H1 (cell line): ENCODE results near the gene MRPS6. TPM values are rescaled to one million over a fixed set of nuclear protein-coding genes. Genes with fewer than 3 reads are reported as not detected.

Experiments used
- CTCF ChIA-PET: fragments of 300-600 bp; sonication (Branson Sonifier 250); formaldehyde crosslinking; loops from one replicate; lab custom pipeline; 2021; ENCODE audit not compliant: partially characterized antibody; lab: Charles Lee
- POLR2A ChIA-PET: fragments of 300-600 bp; sonication (Branson Sonifier 250); formaldehyde crosslinking; loops from one replicate; lab custom pipeline; 2021; ENCODE audit warnings: inconsistent platforms; ENCODE audit not compliant: partially characterized antibody; lab: Charles Lee
- DNase-seq, 2 experiments: peaks; one replicate each; pipeline versions ENCODE4 v3.0.0 to v3.0.0-alpha.2; 2010 to 2022; ENCODE audit warnings: low spot score in 2 of 2, low read depth in 1 of 2, mixed read lengths in 1 of 2
- FAIRE-seq: peaks from 2 replicates; lab custom pipeline; 2011; peaks lifted over from hg19 to GRCh38; lab: Jason Lieb, UNC
- H2AFZ ChIP-seq: 2 replicates; pipeline ENCODE4 v1.8.1; 2012; ENCODE audit warnings: low read length, inconsistent platforms
- H2AK5ac ChIP-seq: 2 replicates; pipeline ENCODE4 v1.6.1; 2013; ENCODE audit warnings: low read depth, low read length
- H2BK120ac ChIP-seq: replicated peaks from 2 replicates; pipeline ENCODE3; 2013; ENCODE audit warnings: low read depth, low read length, inconsistent platforms
- H2BK12ac ChIP-seq: 2 replicates; pipeline ENCODE4 v1.6.1; 2013; ENCODE audit warnings: low read depth, low read length
- H2BK15ac ChIP-seq: 2 replicates; pipeline ENCODE4 v1.6.1; 2013; ENCODE audit warnings: low read length
- H2BK20ac ChIP-seq: 2 replicates; pipeline ENCODE4 v1.6.1; 2013; ENCODE audit warnings: low read length
- H2BK5ac ChIP-seq: 2 replicates; pipeline ENCODE4 v1.6.1; 2013; ENCODE audit warnings: low read depth, low read length
- H3K14ac ChIP-seq: 2 replicates; pipeline ENCODE4 v1.6.1; 2013; ENCODE audit warnings: inconsistent platforms; ENCODE audit not compliant: insufficient read length
- H3K18ac ChIP-seq: 2 replicates; pipeline ENCODE4 v1.6.1; 2013; ENCODE audit warnings: low read length; ENCODE audit errors: extremely low read depth
- H3K23ac ChIP-seq: 2 replicates; pipeline ENCODE4 v1.6.1; 2013; ENCODE audit warnings: inconsistent platforms; ENCODE audit not compliant: insufficient read length
- H3K23me2 ChIP-seq: 2 replicates; pipeline ENCODE4 v1.6.1; 2013; ENCODE audit warnings: low read depth, low read length
- H3K27ac ChIP-seq: 2 replicates; pipeline ENCODE4 v1.6.1; 2011; ENCODE audit warnings: low read depth, low read length, inconsistent platforms
- H3K27me3 ChIP-seq, 4 experiments: replicated peaks in 1 of 4; 1 replicate in 1 of 4; 2 replicates in 3 of 4; pipeline versions ENCODE4 v1.6.1 to v1.8.1; 2011 to 2013; ENCODE audit warnings: low read length in 3 of 4, mild to moderate bottlenecking in 3 of 4, inconsistent platforms in 2 of 4, mixed read lengths in 2 of 4, moderate library complexity in 1 of 4; ENCODE audit not compliant: control insufficient read depth in 3 of 4, insufficient read depth in 3 of 4; ENCODE audit errors: extremely low read depth in 1 of 4
- H3K36me3 ChIP-seq, 4 experiments: 2 replicates each; pipeline versions ENCODE4 v1.6.1 to v1.8.1; 2011 to 2013; ENCODE audit warnings: mild to moderate bottlenecking in 4 of 4, low read length in 3 of 4, moderate library complexity in 2 of 4, control low read depth in 1 of 4, inconsistent platforms in 1 of 4; ENCODE audit not compliant: insufficient read depth in 4 of 4, control insufficient read depth in 2 of 4
- H3K4ac ChIP-seq: replicated peaks from 2 replicates; pipeline ENCODE3; 2013; ENCODE audit warnings: low read length, low read depth, mixed read lengths, inconsistent platforms; ENCODE audit not compliant: insufficient read length
- H3K4me1 ChIP-seq, 4 experiments: replicated peaks in 1 of 4; 1 replicate in 1 of 4; 2 replicates in 3 of 4; pipeline versions ENCODE4 v1.6.1 to v1.8.1; 2011 to 2013; ENCODE audit warnings: low read length in 3 of 4, inconsistent platforms in 2 of 4, mixed read lengths in 1 of 4; ENCODE audit not compliant: insufficient read depth in 4 of 4, control insufficient read depth in 3 of 4
- H3K4me2 ChIP-seq, 2 experiments: 2 replicates each; pipeline versions ENCODE4 v1.6.1 to v1.8.1; 2011 to 2013; ENCODE audit warnings: low read depth in 2 of 2, low read length in 2 of 2, control low read depth in 1 of 2, inconsistent platforms in 1 of 2, mild to moderate bottlenecking in 1 of 2; ENCODE audit not compliant: insufficient read depth in 1 of 2
- H3K4me3 ChIP-seq, 4 experiments: fragments of 200-600, 300-600 bp in 1 of 4; sonication (generic), shearing (Covaris generic), sonication (Bioruptor Twin) in 1 of 4; 2 replicates each; pipeline versions ENCODE4 v1.5.1 to v1.8.1; 2011 to 2016; ENCODE audit warnings: low read length in 4 of 4, low read depth in 3 of 4, control low read depth in 2 of 4, inconsistent platforms in 2 of 4, mild to moderate bottlenecking in 2 of 4, mixed read lengths in 1 of 4, moderate library complexity in 1 of 4; ENCODE audit not compliant: insufficient read depth in 2 of 4; ENCODE audit errors: extremely low read depth in 1 of 4
- H3K56ac ChIP-seq: replicated peaks from 2 replicates; pipeline ENCODE3; 2013; ENCODE audit warnings: low read depth, mild to moderate bottlenecking, mixed read lengths, low read length, inconsistent platforms; ENCODE audit not compliant: insufficient read length
- H3K79me1 ChIP-seq: 2 replicates; pipeline ENCODE4 v1.6.1; 2013; ENCODE audit warnings: low read depth, low read length, control low read depth
- H3K79me2 ChIP-seq, 2 experiments: 2 replicates each; pipeline versions ENCODE4 v1.6.1 to v1.8.1; 2012 to 2013; ENCODE audit warnings: low read length in 2 of 2, mild to moderate bottlenecking in 2 of 2, inconsistent platforms in 1 of 2; ENCODE audit not compliant: insufficient read depth in 2 of 2, control insufficient read depth in 1 of 2
- H3K9ac ChIP-seq, 4 experiments: replicated peaks in 1 of 4; 1 replicate in 1 of 4; 2 replicates in 3 of 4; pipeline versions ENCODE4 v1.6.1 to v1.8.1; 2011 to 2013; ENCODE audit warnings: low read depth in 3 of 4, low read length in 3 of 4, control low read depth in 2 of 4, mild to moderate bottlenecking in 2 of 4, moderate library complexity in 2 of 4, inconsistent platforms in 1 of 4; ENCODE audit errors: extremely low read depth in 1 of 4
- H3K9me3 ChIP-seq, 2 experiments: 2 replicates each; pipeline versions ENCODE4 v1.6.1 to v1.8.1; 2012 to 2013; ENCODE audit warnings: mild to moderate bottlenecking in 2 of 2, moderate library complexity in 2 of 2, control low read depth in 1 of 2, inconsistent platforms in 1 of 2, low read depth in 1 of 2, low read length in 1 of 2, mixed read lengths in 1 of 2; ENCODE audit not compliant: insufficient read depth in 2 of 2
- H4K20me1 ChIP-seq, 2 experiments: replicated peaks in 1 of 2; 2 replicates each; pipeline versions ENCODE3 to v1.8.1; 2011 to 2013; ENCODE audit warnings: inconsistent platforms in 2 of 2, low read length in 2 of 2, mild to moderate bottlenecking in 1 of 2; ENCODE audit not compliant: insufficient read depth in 2 of 2, control insufficient read depth in 1 of 2
- H4K5ac ChIP-seq: 2 replicates; pipeline ENCODE4 v1.6.1; 2013; ENCODE audit warnings: low read length, low read depth, mixed read lengths, inconsistent platforms; ENCODE audit not compliant: insufficient read length
- H4K8ac ChIP-seq: 2 replicates; pipeline ENCODE4 v1.8.0; 2013; ENCODE audit warnings: mild to moderate bottlenecking, moderate library complexity, low read length, inconsistent platforms; ENCODE audit not compliant: insufficient read depth; ENCODE audit errors: extremely low read depth
- H4K91ac ChIP-seq: replicated peaks from 2 replicates; pipeline ENCODE3; 2013; ENCODE audit warnings: low read length, mixed read lengths, inconsistent platforms; ENCODE audit not compliant: insufficient read length
- HDAC6 ChIP-seq: IDR thresholded peaks from one replicate; pipeline ENCODE4 v1.7.1; 2012; ENCODE audit warnings: low read depth, mild to moderate bottlenecking, inconsistent platforms, low read length, moderate library complexity
- NANOG ChIP-seq: IDR thresholded peaks from 2 replicates; pipeline ENCODE4 v1.6.1; 2011; ENCODE audit warnings: low read length, low read depth, mild to moderate bottlenecking, inconsistent platforms; ENCODE audit not compliant: insufficient read depth, poor library complexity, severe bottlenecking
- WGBS, 2 experiments: shearing (Covaris generic) in 1 of 2; methylation state at CpG; one replicate each; pipeline versions ENCODE4 v1.1.6 to v1.1.7; 2013 to 2015; ENCODE audit warnings: low lambda C conversion rate in 2 of 2, mixed read lengths in 2 of 2, inconsistent platforms in 1 of 2, low coverage in 1 of 2, missing lambda C conversion rate in 1 of 2; ENCODE audit not compliant: insufficient replicate concordance in 2 of 2, insufficient coverage in 1 of 2, insufficient read length in 1 of 2; ENCODE audit errors: extremely low coverage in 1 of 2, missing lambda C conversion rate in 1 of 2; 5-methylcytosine and 5-hydroxymethylcytosine counted together
- polyA plus RNA-seq, 7 experiments: library from polyadenylated mRNA; depleted of rRNA in 3 of 7; stranded (reverse) in 5 of 7; unstranded in 2 of 7; fragments of >200 nt in 5 of 7; fragments of 200-250 nt in 2 of 7; gene quantifications; 1 replicate in 5 of 7; 2 replicates in 1 of 7; 4 replicates in 1 of 7; pipeline versions ENCODE4 v1.2.1 to v1.2.3, GENCODE V29; 2011 to 2013; ENCODE audit warnings: missing spikeins in 2 of 7, mixed read lengths in 2 of 7
- total RNA-seq: library from RNA; stranded (reverse); fragmentation: NEBNext Ultra II Directional; extraction: Animal tissue kit (Norgen Biotek cat#: 25700); gene quantifications from 2 replicates; pipeline ENCODE4 v1.2.1, GENCODE V29; 2021

Gene MRPS6
- total and polyA plus RNA-seq, 2 of the 8 experiments (the other 6 are each of a cell fraction or from before 2014, with no cell fraction given): 62.7 to 156 TPM

DNA sequence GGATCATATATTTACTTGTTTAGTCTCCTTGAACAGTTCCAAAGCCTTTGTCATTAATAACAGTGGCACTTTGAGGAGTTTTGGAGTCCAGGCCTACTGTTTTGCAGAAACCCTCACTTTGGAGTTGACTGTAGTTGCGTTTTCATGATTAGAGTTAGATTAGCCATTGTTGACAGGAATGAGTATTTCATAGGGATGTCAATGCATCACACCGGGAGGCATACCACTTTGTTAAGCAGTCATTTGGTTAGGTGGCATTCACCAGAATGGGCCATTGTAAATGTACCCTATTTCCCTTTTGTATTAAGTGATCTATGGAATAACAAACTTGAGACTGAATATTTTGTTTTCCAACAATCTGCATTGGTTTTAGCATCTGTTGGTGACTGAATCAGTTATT, 11.8 kb downstream of the MRPS6 start:
- no peak overlapping the region for H3K9ac ChIP-seq
- TF ChIP-seq HDAC6 (no peak), NANOG (peak; percentile 15)
- TF ChIP-seq, all 59 proteins: peak for 1
- no peak overlapping the region for H3K4ac ChIP-seq
- no peaks in the 10 kb centered on the region for H3K23me2 ChIP-seq
- no peak overlapping the region for H4K8ac ChIP-seq
- H2BK20ac ChIP-seq: no peak overlapping the region
- H3K36me3 ChIP-seq: peaks cover 0 to 2% (median 0%) of the 10 kb centered on the region in 4 experiments; a peak in 2 of 8 replicates
- no peak overlapping the region for H2AFZ ChIP-seq
- DNase-seq (no peak), FAIRE-seq (no peak)
- no peaks in the 10 kb centered on the region for H3K27me3 ChIP-seq
- WGBS, 2 experiments: 38% methylated on average over 2 of the region's 2 CpGs; no CpG with 5 or more reads in 1 of the 2 experiments
- no peak overlapping the region for H2AK5ac ChIP-seq
- POLR2A ChIA-PET: interaction anchor here (0.9 kb wide), 1 partner anchor 11 kb away, joined by 4 read pairs; no protein-coding TSS in a partner anchor
- H3K56ac ChIP-seq: no peak overlapping the region
- no peaks in the 10 kb centered on the region for H3K9me3 ChIP-seq
- peaks cover 11% of the 10 kb centered on the region for H3K79me1 ChIP-seq
- no peak overlapping the region for H2BK120ac ChIP-seq
- H4K5ac ChIP-seq: no peak overlapping the region
- H2BK12ac ChIP-seq: no peak overlapping the region
- H2BK5ac ChIP-seq: no peak overlapping the region
- no peak overlapping the region for H3K23ac ChIP-seq
- peaks cover 16 to 100% of the 10 kb centered on the region in 2 experiments for H3K79me2 ChIP-seq
- peak overlapping the region in 1 of 4 experiments; percentile 5; a peak in 1 of 8 replicates for H3K4me3 ChIP-seq
- no peak overlapping the region for H3K18ac ChIP-seq
- H4K91ac ChIP-seq: no peak overlapping the region
- peak overlapping the region; percentile 14 to 37; a peak in 2 of 4 replicates for H3K4me2 ChIP-seq
- H4K20me1 ChIP-seq: peaks cover 8 to 25% of the 10 kb centered on the region in 2 experiments
- no peak overlapping the region for H3K27ac ChIP-seq
- no peak overlapping the region for H2BK15ac ChIP-seq
- no peak overlapping the region for H3K14ac ChIP-seq
- CTCF ChIA-PET: interaction anchor here (1.0 kb wide), 1 partner anchor 161 kb away, joined by 4 read pairs; no protein-coding TSS in a partner anchor
- peaks cover 2 to 16% (median 8%) of the 10 kb centered on the region in 4 experiments; a peak in 6 of 7 replicates for H3K4me1 ChIP-seq
